ENCODE results near the gene KLHL13.
"Not testable (repeated sequence)": the region's sequence is repeated elsewhere in the genome, so short reads cannot be mapped to it uniquely, and the experiment has no call there.

Gene KLHL13

DNA sequence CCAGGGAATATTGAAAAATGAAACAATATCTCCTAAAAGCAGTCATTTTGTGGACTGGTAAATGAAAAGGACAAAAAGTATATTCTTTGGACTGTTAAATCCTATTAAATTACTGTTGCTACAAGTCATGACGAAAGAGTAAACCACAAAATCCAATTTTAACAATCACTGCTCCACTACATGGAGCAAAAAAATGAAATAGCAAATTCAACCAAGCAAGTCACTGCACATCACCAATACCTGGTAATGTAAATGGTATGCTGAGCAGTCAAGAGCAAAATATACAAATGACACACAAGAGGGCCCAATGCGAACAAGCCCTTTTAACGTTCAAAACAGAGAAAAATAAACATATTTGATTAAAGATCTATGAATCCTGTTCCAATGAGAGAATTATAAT, 126.2 kb downstream of the KLHL13 start:
- DNase-seq (ENCODE audit: low spot score) = no peak

DNA sequence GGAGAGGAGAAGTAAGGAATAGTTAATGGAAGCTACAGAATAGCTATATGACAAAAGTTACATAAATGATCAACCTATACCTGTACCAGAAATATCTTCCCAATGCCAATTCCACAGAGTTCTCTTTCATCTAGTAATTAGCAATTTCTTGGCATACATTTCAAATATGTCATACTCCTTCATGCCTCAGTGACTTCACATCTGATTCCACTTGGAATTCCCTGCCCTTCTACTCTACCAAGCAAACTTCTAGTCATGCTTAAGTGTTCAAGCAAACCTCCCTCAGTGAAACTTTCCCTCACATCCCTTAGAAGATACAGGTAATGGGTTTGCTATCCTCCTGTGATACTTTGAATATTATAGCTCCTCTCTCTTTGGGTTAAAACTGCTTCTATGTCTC, 127.1 kb downstream of the KLHL13 start:
- no peak for DNase-seq (ENCODE audit: low spot score)

DNA sequence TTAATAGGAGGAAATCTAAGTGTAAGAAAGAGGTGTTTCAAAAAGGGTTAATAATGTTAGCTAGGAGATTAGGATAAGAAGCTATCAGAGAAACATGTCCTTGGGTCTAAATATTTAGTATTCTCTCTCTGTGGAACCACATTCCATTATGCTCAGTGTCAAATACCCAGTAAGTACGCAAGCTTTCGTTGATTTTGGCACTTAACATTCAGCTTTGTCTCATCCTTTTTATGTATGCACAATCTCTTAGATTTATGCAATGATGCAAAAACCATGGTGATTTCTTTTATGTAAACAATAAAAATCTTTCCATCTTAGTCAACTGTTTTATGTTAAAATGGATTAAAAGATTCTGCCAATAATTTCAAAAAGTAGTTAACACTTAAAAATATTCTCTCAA, 129.2 kb downstream of the KLHL13 start:
- DNase-seq (ENCODE audit: low spot score) = no peak

DNA sequence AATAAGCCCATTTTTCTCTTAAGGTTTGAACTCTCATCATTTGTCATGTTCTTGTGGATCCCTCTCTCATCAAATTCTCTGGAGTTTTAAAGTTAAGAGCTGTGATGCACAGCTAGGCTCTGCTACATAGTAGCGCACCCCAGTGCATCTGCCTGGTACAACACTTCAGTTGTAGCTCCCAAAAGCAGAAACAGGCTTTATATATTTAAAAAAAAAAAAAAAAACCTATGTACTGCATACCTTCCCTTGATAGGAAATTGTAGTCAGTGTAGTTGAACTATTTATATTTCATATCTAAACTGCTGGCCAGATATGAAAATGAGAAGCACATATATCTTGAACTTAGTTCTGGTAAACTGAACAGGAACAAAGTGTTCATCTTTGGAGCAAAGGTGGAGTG, 131.4 kb downstream of the KLHL13 start:
- DNase-seq (ENCODE audit: low spot score) = no peak

DNA sequence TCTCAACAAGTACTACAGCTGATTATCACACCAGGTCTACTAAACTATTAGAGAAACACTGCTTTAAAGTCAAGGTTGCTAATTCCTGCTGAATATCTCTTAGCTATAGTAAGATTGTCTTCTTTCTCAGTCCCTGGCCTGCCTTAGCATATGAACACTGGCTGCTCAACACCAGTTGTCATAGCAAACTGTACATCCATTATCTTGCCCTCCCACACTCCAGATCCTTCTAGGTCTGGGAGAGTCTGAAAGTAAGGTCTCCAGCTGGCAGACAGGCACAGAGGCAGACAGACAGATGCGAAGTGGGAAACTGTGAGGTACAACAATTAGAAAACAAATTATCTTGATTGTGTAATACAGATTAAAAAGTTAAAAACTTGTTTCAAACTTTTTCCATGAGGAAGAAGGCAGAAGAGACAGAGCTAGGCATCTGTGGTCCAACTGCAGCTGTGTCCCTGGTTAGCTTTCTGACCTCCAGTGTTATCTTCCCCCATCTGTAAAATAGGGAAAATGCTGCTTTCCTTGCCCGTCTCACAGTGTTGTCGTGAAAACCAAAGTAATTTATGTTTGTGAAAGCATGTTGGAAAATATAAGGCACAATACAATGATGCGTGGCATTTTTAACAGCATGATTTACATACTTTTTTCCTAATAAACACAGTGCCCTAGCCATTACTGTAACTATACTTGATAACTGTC, 133.8 kb downstream of the KLHL13 start:
- DNase-seq (ENCODE audit: low spot score) = no peak

DNA sequence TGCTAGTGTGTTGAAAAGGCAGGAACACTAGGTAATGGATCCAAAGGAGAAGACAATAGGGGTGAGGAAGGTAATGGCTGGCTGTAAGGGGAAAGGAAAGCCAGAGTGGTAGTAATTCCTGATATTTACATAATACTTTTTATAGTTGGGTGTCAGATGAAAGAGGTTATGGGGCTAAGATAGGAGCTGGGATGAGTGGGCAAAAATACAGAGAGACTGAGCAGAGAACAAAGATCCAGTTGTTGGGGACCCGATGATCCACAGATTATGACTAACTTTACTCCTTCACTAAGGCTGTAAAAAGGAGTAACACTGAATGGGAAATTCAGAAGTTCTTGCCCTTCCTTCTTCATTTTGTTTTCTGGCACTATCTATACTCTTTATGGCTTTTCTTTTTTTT, 138.2 kb downstream of the KLHL13 start:
- no peak for DNase-seq (ENCODE audit: low spot score)

DNA sequence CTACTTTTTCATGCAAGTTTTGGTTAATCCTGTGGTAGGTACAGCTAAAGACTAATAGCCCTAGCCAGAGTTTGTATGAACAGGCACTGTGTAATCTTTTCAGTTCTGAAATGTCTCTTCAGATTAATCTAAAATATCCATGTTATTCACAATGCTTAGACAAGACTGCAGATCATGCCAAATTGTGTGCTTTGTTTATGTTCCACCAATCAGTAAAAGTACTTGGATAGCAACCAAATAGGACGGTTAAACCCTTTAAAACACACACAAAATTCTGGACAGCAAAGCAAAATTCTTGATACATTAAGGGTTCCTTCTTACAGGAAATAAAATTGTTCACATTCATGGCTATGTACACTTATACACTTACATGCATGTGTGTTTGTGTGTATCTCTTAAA, 139.1 kb downstream of the KLHL13 start:
- DNase-seq (ENCODE audit: low spot score) = no peak

DNA sequence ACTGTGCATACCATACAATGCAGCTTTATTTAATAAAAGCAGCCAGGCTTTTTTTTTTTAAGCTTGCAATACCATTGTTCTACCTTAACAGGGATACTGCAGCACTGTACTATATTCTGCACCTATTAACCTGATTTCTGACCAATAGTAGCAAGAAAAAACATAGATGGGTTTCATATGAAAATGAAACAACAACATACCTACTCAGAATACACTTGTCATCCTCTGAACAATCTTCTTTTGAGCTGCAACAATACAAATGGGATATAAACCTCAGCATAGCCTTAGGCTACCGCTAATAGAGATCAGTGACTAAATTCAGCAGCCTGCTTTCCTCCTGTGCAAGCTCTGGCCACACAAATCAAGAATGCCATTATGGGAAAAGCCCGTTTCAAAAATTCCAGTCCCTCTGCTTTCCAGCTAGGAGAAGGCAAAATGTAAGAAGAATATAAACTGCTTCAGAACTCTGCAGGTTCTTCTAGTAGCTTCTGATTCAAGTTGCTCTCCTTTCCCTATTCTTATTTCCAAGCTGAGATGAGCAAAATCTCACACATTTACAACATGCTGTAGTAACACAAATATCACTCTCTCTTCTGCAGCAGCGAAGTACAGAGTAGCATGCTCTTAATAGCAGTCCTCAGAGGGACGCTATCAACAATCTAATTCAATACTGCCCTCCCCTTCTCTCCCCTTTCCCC, 143.4 kb downstream of the KLHL13 start:
- no peak for DNase-seq (ENCODE audit: low spot score)

DNA sequence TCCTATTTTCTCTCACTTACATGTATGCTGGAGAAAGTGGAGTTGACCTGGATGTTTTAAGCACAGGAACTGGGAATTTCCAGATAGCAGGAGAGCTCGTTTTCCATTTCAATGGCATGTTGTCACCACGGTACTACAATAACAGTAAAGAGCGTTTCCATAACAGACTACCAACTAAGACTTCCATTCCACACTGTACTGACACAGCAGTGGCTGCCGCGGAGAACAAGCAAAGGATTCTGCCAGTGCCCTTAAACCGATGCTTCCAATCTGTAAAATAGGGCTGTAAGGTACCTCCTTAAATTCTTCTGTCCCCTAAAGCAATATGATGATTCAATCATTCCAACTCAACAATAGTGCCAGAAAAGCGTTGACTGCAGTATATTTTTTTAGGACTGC, 143.9 kb downstream of the KLHL13 start:
- DNase-seq (ENCODE audit: low spot score) = no peak

DNA sequence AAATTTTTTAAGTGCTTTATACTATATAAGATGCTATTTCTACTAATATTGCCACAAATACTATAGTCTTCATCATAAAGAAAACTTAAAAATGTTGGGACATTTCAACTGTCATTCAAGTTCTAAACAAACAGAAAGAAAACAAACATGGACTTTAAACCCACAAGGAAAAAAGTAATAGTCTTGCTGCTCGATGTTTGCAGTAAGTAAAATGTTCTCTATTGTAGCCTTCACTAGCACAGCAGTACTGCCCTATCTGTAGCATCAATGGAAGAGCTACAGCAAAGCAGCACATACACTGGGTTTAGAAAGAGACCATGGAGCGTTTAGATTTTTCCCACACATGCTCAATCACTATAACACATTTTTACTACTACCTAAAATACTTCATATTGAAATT, 146.8 kb downstream of the KLHL13 start:
- DNase-seq (ENCODE audit: low spot score) = no peak

DNA sequence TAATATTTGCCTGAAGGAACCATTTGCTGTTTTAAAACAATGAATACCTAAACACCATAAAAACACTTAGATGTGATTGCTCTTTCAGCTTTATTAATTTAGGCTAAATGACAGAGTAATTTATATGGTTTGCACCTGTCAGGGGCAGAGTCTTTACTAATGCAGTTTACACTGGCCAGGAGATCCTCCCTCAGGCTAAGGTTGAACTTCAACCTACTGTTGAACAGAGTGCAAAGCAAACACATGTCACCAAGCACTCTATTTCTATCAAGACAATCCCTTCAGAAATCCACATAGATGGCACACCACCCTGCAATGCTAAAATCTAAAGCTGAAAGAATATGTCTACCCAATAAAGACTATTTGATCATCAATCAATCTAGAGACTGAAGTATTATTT, 147.3 kb downstream of the KLHL13 start:
- no peak for DNase-seq (ENCODE audit: low spot score)

DNA sequence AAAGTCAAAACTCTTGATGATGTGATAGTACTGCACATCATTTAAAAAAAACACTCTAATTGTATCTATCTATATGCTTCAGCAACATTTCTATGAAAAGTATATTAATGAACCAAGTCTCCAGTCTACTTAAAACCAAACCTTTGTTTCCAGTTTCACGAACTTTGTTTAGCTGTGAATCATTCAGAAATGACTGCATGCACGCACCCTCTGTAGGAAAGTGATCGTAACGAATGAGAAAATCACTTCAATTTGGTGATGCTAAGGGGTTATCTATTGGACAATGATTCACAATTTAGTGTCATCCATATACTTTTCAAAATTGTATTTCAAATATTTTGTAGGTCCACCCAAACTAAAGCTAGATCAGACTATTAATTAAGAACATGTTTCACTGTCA, 157.6 kb downstream of the KLHL13 start:
- DNase-seq (ENCODE audit: low spot score) = no peak

DNA sequence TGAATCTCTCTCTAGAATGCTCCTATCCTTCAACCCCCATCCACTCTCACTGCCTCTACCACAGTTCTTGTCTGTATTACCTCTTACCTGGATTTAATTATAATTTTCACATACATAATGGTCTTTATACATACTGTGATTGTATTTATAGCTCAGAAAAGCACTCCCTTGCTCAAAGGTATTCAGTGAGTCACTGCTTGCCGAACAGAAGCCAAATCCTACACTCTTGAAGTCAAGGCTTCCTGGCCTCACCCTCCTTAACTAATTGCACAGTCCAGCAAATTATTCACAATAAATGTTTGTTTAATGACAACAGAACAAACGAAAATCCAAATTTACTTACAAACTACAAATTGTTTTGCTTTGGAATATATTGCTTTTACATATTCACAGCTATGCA, 159.5 kb downstream of the KLHL13 start:
- no peak for DNase-seq (ENCODE audit: low spot score)

DNA sequence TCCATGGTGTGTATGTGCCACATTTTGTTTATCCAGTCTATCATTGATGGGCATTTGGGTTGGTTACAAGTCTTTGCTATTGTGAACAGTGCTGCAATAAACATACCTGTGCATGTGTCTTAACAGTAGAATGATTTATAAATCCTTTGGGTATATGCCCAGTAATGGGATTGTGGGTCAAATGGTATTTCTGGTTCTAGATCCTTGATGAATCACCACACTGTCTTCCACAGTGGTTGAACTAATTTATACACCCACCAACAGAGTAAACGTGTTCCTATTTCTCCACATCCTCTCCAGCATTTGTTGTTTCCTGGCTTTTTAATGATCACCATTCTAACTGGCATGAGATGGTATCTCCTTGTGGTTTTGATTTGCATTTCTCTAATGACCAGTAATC, 177.3 kb downstream of the KLHL13 start:
- DNase-seq (ENCODE audit: low spot score) = not testable (repeated sequence)

DNA sequence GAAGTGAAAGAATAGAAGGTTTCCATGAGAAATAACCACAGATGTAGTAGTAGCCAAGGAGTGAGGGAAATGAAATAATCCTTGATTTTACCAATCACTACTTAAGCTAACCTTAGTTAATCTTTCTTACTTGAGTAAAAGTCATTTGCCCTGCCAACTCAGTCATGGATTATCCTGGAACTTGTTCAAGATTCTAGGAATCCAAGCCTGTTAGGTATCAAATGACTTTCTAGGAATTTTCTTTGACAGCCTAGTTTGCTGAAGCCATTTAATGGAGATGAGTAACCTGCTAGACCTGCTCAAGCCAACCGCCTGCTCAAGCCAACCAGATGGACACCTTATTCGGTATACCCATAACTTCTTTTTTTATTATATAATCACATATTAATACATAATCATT, 180.5 kb downstream of the KLHL13 start:
- DNase-seq (ENCODE audit: low spot score) = no peak

DNA sequence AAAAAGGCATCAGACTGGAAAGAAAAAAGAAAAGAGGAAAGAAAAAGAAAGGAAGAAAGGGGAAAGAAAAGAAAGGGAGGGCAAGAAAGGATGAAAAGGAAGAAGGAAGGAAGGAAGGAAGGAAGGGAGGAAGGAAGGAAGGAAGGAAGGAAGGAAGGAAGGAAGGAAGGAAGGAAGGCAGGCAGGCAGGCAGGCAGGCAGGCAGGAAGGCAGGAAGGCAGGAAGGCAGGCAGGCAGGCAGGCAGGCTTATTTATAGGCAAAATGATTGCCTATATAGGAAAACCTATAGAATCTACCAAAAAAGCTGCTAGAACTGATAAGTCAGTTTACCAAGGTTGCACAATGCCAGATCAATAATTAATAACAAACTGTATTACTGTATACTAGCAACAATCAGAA, 186.5 kb downstream of the KLHL13 start:
- not testable (repeated sequence) for DNase-seq (ENCODE audit: low spot score)

DNA sequence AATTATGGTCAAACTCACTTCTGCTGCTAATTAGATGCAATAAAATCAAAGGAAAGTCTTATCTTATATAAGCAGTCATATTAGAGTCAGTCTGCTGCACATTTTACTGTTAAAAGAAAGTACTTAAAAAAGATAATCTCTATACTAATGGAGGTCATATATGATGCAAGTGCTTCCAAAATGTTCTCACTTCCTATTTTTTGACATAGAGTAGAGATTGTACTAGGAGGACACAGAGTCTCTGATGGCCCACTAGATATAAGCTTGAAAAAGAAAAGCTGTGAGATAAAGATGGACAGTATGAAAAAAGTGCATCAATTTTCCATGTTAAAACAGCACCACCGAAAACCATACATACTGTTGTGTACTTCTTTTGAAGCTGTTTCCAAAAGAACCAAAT, 196.9 kb downstream of the KLHL13 start:
- DNase-seq (ENCODE audit: low spot score) = no peak

DNA sequence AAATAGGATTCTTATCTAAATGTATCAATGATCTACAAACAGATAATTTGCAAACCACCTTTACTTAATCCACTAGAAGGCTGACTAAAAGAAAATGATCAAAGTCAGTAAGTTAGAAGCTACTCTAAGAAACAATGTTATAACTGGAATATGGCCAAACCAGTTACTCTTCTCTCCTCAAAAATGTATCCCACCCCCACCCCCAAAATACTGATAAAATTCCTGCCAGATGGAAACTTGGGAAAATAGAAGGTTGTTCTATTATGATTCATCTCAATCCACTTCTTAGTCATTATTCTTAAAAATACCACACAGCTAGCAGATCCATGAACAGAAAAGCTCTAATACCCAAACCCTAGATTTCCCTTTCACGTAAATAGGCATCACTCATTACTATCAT, 206.4 kb downstream of the KLHL13 start:
- DNase-seq (ENCODE audit: low spot score) = no peak

DNA sequence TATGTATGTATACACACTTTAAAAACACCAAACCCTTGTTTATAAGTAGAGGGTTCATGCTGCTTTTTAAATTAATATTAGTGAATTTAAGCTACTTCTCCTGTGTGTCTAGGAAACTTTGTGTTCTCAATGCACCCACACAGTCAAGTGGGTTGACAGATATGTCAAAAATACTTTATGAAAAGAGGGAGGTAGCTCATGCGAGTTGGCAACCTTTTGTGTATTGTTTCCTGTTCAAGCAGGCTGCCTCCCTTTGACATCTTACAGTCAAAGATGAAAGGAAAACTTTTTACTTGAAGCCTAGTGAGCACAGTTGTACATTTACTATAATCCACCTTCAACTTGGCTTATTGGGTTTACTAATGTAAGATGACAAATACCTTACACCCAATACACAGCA, 218.4 kb downstream of the KLHL13 start:
- no peak for DNase-seq (ENCODE audit: low spot score)

DNA sequence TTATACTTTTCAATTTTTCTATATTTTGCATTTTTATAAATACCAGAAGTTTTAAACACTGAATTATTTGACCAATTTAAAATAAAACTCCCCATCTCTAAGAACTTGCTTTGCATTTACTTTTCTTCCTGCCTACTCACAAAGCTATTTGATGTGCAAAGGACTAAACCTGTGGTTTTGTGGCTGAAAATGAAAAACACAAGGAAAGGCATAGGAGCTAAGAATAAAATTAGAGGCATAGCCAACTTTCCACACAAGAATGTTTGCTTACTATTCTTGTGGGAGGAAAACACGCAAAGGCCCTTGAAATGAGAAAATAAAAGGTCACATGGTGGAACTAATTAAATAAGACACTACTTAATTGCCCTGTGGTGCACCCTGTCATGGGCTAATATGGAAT, 221.2 kb downstream of the KLHL13 start:
- no peak for DNase-seq (ENCODE audit: low spot score)

DNA sequence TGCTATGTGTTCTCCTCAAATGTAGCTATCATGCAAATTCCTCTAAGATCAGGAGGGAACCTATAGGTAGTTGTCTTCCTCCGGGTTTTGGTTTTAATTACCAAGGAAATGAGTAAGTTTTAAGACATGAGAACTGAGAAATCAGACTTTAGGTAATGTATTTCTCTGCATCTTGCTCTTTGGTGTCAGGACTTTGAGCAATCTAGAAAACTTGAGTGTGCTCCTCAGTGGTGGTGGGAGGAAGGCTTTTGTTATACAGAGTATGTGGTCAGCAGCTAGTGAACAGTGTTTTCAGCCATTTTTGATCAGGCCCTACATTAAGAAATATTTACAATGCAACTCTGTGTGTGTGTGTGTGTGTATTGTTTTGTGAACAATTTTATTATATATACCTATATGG, 224.1 kb downstream of the KLHL13 start:
- DNase-seq (ENCODE audit: low spot score) = no peak

DNA sequence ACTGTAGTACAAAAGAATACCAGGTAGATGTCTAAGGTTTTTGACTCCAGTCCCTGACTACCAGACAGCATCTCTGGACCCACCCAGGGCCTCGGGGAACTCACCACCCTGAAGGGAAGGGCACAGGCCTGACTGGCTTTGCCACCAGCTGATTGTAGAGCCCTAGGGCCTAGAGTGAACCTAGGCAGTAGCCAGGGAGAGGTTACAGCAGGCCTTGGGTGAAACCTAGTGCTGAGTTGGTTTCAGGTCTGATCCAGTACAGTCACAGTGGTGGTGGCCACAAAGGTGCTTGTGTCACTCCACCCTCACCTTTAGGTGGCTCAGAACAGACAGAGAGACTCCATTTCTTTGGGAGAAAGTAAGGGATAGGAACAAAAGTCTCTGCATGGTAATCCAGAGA, 244.8 kb downstream of the KLHL13 start:
- no peak for DNase-seq (ENCODE audit: low spot score)

DNA sequence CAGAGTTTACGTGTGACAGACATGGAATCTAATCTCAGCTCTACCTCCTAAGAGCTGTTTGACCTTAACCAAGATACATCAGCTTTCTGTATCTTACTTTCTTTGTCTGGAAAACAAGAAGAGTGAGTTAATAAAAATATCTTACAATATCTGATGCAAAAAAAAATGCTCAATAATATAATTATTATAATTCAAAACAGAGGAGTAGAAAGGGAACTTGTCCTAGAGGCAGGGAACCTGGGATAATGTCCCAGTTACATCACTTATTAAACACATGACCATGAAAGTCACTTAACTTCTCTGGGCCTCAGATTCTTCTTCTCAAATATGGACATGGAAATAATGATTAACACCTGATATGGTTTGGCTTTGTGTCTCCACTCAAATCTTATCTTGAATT, 256.1 kb downstream of the KLHL13 start:
- DNase-seq (ENCODE audit: low spot score) = no peak

DNA sequence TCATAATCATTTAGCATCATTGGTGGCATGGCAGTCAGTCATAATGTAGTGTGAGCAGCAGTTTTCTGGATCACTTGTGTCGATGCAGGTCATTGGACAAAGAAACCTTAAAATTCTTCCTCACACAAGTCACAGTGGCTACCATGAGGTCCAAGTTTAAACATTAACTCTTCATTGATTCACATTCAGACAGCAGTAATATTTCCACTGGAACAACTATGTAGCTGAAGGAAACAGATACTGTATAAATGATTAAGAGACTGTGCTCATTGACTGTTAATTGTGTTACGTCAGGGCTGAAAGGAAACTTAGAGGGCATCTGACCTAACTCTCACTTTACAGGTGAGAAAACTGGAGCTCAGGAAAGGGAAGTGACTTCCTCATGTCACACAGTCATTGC, 261.8 kb downstream of the KLHL13 start:
- no peak for DNase-seq (ENCODE audit: low spot score)
